KBM-7 (cell line): Measurements from ENCODE around the gene IRAK2.

Experiments used
- DNase-seq: peaks from one replicate; pipeline ENCODE4 v3.0.0-alpha.2; 2015
- in situ Hi-C: fragments of 300-500 bp; cut with MboI; formaldehyde crosslinking; loops from 2 replicates; pipeline ENCODE4 v1.14.3; 2020; ENCODE audit warnings: low sequenced_read_pairs, low pct_unique_long_range_greater_than_20kb, mixed read lengths

The IRAK2 gene

DNA sequence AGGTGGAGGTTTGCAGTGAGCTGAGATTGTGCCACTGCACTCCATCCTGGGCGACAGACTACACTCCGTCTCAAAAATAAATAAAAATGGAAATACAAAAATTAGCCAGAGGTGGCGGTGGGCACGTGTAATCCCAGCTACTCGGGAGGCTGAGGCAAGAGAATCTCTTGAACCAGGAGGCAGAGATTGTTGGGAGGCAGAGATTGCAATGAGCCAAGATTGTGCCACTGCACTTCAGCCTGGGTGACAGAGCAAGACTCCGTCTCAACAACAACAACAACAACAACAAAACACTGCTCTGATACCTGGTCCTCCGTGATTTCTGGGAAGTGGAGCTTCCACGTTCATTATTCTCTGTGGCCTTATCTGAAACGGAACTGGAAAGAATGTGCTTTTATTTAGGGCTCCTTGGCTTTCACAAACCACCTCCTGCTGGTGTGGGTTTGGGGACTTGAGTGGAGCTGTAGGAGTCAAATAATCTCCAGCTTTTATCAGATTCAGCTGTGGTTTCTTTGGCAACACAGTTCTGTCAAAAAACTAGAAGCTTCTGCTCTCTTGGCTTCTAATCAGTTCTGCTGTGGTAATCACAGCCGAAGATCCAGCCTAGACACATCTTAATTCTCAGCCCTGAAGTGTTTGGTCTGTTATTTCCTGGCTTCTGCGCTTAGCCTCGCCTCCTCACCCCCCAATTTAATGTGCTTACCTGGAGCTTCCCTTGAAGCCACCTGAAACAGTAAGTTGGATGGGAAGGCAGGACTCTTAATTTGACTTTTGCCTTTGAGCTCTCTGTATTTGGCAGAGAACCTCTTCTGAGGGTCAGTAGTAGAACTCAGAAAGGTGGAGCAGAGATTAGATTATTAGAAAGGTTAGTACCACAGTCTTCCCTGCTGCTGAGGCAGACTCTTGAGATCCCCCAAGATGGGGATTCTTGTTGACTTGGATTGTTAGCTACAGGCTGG, 21.4 kb downstream of the IRAK2 start:
- peak; percentile 67 for DNase-seq
- in situ Hi-C loops: no loop called here

DNA sequence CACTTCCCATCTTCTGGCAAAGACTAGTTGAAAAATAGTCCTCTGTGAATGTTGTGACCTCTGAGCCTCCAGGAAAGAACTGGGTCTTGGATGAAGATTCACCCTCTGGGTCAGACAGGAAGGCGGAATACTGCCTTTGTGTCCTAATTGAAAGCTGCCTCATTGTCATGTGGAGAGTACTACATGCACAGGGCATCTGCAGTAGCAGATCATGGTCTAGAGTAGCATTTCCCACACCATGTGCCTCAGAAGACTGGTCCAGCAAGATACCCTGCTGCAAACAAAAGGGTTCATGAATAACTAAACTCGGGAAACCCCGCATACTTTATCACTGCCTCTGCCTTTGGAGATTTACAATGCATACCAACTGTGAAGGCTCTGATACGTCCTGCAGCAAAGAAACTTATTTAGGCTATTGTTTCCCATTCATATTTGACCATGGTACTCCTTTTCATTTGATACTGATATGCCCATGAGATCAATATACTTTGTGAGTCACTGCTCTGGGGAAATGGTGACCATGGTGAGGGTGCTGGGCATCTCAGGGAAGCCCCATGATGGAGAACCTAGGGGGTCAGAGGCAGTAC, 22.7 kb downstream of the IRAK2 start:
- no peak for DNase-seq
- in situ Hi-C loops: no loop called here

- in situ Hi-C loops: no loop called here
- DNase-seq: no peak
These were observed 23.2 kb downstream of the IRAK2 start for GRCh38 chr3:10187944-10188343.

- DNase-seq: no peak
- in situ Hi-C loops: no loop called here
These were observed 24.3 kb downstream of the IRAK2 start for GRCh38 chr3:10188804-10189556.

DNA sequence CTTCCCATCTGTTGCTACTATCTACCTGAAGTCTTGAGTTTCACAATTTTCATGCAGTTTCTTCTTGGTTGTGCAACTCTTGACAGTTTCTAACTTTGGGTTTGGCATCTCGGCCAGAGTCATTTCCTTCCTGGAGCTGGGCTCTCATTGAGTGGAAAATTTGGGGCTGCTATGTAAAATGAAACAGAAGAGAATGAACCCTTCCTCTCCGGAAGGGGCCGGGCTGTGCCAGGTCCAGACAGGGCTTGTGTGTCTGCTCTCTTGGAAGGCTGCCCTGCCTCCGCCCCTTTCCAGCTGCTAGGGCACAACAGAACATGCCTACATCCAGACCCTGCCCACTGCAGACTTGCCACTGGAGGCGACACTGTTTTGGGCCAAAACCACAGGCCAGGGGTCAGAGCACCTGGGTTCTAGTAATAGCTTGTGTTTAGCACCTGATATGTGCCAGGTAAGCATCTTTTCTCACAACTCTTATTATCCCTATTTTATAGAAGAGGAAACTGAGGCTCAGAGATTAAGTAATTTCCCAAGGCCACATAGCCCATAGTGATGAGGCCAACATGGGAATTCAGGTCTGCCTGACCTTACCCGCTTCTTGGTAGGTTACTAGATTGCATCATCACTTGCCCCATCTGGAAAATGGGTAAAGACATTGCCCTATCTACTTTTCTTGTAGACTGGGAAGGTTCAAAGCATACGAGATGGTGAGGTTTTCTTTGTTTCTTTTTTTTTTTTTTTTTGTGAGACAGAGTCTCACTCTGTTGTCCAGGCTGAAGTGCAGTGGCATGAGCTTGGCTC, 25.0 kb downstream of the IRAK2 start:
- DNase-seq: peak; percentile 95
- in situ Hi-C loops: no loop called here

GRCh38 chr3:10192953-10193691, 28.4 kb downstream of the IRAK2 start:
- in situ Hi-C loops: no loop called here
- peak; percentile 51 for DNase-seq

- in situ Hi-C loops: no loop called here
- DNase-seq: no peak
These were observed 29.1 kb downstream of the IRAK2 start for GRCh38 chr3:10193692-10194327.

- DNase-seq: no peak
- in situ Hi-C loops: no loop called here
These were observed 29.8 kb downstream of the IRAK2 start for GRCh38 chr3:10194328-10195071.

DNA sequence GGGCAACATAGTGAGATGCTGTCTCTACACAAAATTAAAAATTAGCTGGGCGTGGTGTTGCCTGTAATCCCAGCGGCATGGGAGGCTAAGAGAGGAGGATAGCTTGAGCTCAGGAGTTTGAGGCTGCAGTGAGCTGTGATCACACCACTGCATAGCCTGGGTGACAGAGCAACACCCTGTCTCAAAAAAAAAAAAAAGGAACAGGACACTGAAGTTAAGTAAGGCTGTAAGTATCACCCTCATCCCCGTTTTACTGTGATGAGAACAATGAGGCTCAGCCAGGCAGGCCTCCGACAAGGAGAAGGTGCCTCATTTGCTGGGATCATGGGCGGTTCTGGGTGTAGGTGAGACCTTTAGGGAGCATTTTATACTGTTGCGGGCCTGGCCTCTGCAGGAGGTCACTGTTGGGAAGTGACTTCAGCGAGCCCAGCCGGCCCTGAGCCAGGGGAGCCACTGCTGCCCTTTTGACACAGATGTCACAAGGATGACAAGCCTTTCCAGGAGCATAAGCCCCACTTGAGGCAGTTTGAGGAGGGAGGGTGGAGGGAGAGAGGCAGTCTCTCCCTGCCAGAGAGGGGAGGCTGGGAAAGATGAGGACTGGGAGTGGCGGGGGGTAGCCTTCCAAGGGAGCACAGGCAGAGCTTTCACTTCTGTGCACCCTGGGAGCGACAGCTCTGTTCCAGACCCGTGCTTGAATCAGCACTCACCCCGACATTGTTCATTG, 30.8 kb downstream of the IRAK2 start:
- in situ Hi-C loops: no loop called here
- no peak for DNase-seq

DNA sequence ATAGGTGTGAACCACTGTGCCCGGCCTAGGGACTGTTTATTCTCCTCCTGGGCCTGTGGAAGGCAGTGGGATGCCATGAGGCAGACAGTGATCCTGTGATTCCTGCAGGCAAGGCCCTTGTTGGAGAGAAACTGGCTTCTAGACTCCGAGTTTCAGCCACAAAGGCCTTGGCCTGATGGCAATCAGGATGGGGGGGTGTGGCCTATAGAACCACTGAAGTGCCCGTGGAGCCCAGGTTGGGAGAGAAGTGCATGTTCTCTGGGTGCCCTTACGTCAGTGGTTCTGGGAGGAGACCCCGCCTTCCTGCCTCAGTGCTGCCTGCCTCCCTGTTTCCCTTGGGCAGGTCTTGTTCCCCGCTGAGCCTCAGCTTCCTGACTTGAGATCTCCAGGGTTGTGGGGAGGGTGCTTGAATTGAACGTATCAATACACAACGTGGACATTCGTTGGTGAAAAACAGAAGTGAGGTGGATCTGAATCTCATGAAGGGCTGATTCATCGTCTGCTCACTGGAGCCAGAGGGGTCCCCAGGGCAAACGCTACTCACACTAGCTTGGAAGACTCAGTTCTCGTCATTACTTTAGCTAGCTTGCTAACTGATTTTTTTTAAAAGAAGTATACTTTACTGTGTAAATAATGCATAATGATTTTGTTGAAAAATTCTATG, 31.8 kb downstream of the IRAK2 start:
- in situ Hi-C loops: no loop called here

DNA sequence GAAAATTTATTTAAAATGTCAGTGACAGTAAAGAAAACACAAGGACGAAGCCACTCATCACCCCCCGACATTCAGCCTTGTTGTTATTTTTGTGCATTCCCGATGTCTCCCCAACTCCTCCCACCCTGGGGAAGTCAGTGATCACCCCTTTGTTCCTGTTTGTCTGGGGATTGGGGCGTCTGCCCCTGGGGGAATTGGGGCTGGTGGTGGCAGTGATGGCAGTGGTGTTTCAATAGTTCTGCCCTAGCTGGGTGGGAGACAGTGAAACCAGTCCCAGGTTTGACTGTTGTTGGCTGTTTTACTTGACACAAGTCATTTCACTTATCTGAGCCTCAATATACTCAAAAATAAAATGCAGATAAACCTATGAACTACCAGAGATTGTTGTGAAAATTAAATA, 33.5 kb downstream of the IRAK2 start:
- in situ Hi-C loops: no loop called here
- no peak for DNase-seq

More for the DNA sequence above, 31.8 kb downstream of the IRAK2 start:
- DNase-seq: no peak

GRCh38 chr3:10198761-10199649, 34.3 kb downstream of the IRAK2 start:
- DNase-seq: peak; percentile 43
- in situ Hi-C loops: no loop called here

- no peak for DNase-seq
- in situ Hi-C loops: no loop called here
These were observed 40.2 kb downstream of the IRAK2 start for GRCh38 chr3:10204921-10205320.

GRCh38 chr3:10205451-10206165, 40.9 kb downstream of the IRAK2 start:
- DNase-seq: no peak
- in situ Hi-C loops: no loop called here

DNA sequence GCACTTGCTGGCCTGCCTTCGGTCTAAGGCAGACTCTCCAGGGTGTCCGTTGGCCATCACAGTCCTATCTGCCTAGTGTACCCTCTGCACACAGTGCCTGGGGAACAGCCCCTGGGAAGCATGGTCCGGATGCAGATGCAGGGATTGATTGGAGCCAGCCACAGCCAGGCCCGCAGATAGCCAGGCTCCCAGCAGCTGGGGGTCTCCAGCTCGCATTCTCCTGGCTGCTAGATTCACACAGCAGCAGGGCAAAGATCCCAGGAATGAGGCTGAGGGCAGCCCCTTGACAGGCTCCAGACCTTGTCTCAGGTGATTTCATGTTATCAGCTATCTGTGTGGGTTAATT, 41.4 kb downstream of the IRAK2 start:
- in situ Hi-C loops: no loop called here
- DNase-seq: no peak
